ENCODE measurements around the gene BRMS1L.
"Not testable (repeated sequence)": the region's sequence is repeated elsewhere in the genome, so short reads cannot be mapped to it uniquely, and the experiment has no call there.

BRMS1L gene

DNA sequence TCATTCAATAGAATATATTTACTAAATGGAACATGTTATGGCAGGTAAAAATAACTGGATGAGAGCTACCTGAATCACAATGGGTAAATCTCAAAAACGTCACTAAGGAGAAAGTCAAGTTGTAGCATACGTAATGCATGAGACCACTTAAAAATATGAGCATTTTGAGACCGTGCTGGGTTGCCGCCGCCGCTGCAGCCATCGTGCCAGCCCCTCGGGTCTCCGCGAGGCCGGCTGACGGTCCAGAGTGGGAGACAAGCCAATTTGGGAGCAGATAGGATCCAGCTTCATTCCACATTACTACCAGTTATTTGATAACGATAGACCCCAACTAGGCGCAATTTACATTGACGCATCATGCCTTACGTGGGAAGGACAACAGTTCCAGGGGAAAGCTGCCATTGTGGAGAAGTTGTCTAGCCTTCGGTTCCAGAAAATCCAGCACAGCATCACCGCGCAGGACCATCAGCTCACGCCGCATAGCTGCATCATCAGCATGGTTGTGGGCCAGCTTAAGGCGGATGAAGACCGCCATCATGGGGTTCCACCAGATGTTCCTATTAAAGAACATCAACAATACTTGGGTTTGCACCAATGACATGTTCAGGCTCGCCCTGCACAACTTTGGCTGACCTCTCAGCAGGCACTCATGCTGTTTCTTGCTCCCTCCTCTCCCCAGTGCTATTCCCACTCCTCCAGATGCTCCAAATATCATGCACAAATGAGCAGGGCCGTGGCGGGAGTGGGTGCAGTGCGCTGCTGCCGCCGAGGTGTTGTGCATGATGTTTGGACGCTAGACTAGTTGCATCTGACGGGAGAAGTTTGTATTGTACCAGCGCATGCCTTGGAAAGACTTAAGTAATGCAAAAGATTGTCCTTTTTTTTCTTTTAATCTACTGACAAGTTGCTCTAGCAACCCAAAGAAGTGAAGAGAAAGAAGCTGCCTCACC is 6.3 kb upstream of the BRMS1L start:
- DNase-seq: no peak
- intact Hi-C loops (cut with DNase I): loop anchor here (10.0 kb wide), 1 partner anchor 415 kb away; the partner anchor contains the start of gene NFKBIA

DNA sequence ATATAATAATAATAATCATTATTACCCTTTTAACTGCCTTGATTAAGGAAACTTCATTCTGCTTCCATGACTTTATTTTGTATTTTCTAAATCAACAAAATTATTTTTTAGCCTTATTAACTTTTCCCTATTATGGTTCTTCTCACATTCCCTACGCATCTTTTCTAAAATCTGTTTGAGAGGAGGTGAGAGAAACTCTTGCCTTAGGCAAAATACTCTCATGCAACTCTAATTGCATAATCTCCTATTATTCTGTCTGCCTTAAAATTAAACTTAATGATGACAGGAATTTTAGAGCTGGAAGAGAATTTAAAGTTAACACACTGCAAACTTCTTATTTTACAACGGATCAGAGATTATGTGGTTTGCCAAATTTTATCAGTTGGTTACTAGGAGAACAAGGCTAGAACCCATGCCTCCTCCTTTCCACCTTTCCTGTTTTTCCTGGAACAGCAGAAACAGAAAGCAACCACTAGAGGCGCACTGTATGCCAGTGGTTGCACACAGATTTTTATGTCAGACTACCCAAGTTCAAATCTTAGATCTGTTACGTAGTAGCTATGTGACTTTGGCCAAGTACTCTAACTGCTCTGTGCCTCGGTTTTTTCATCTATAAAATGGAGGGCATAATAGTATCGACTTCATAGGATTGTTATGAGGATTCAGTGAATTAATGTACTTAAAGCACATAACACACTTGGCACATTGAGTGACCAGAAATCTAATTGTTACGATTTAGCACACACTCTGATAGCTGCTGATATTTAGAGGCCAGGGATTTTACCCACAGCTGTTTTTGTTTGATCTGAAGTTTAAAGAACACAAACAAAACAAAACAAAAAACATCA is 4.3 kb upstream of the BRMS1L start:
- DNase-seq: peak in 10 of 42 donors; percentile 2 to 52 (median 26)
- intact Hi-C loops (cut with DNase I): loop anchor here (10.0 kb wide), 1 partner anchor 417 kb away; the partner anchor contains the start of gene NFKBIA

DNA sequence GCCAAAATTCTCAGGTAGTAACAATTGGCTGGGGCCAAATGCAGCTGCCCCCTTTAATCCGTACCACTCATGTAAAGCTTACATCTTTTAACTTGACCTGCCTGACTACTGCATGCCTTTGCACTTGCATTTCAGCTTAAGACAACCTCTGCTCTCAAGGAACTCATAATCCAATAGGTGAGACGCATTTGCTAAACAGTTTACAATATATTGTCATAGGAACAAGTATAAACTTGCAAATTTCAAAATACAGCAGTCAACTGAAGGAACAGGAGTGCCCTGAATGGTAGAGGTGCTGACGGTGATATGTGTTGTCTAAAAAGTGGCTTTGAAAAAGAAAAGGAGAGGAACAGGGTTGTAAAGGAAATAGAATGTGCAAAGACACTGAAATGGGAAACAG is 3.6 kb upstream of the BRMS1L start:
- DNase-seq: no peak
- intact Hi-C loops (cut with DNase I): loop anchor here (10.0 kb wide), 1 partner anchor 418 kb away; the partner anchor contains the start of gene NFKBIA

DNA sequence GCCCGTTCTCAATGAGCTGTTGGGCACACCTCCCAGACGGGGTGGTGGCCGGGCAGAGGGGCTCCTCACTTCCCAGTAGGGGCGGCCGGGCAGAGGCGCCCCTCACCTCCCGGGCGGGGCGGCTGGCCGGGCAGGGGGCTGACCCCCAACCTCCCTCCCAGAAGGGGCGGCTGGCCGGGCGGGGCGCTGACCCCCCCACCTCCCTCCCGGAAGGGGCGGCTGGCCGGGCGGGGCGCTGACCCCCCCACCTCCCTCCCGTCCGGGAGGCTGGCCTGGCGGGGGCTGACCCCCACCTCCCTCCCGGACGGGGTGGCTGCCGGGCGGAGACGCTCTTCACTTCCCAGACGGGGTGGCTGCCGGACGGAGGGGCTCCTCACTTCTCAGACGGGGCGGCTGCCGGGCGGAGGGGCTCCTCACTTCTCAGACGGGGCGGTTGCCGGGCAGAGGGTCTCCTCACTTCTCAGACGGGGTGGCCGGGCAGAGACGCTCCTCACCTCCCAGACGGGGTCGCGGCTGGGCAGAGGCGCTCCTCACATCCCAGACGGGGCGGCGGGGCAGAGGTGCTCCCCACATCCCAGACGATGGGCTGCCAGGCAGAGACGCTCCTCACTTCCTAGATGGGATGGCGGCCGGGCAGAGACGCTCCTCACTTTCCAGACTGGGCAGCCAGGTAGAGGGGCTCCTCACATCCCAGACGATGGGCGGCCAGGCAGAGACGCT is 1.5 kb upstream of the BRMS1L start:
- intact Hi-C loops (cut with DNase I): loop anchor here (10.0 kb wide), 1 partner anchor 420 kb away; the partner anchor contains the start of gene NFKBIA

DNA sequence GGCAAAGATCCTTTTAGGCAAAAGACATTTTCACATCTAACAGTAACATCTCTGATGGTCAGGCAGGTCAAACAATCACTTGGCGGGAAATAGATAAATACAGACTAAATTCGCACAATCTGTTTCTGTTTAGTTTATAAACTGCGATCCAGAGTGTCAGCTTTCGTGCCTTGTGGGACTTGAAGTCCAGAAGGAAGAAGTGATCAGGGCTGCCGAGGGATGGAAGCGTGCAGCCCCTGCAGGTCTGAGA is 245 bp upstream of the BRMS1L start:
- no peak for DNase-seq
- intact Hi-C loops (cut with DNase I): loop anchor here (10.0 kb wide), 1 partner anchor 421 kb away; the partner anchor contains the start of gene NFKBIA

More for the DNA sequence above, 1.5 kb upstream of the BRMS1L start:
- DNase-seq: not testable (repeated sequence)

DNA sequence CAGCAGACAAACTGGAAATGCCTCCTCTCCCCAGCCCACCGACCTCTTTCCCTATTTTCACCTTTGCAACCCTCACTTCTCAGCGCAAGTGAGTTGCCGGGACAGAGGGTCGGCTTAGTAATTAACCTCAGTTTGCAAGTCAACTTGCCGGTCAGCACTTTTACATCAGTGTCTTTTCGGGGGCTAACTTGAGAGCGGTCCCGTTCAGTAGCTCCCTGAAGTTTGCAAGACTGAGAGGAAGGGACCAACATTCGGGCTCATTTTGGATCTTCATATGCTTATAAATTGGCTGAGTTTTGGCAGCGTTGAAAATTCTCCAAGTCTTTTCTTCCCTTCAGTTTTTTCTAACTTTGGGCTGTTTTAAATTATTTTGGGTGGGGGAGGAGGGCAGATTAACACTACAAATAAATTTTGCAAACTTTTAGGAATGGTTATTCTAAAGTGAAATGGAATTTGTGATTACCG is 846 bp downstream of the BRMS1L start:
- intact Hi-C loops (cut with DNase I): loop anchor here (10.0 kb wide), 1 partner anchor 422 kb away; the partner anchor contains the start of gene NFKBIA
- DNase-seq: no peak

DNA sequence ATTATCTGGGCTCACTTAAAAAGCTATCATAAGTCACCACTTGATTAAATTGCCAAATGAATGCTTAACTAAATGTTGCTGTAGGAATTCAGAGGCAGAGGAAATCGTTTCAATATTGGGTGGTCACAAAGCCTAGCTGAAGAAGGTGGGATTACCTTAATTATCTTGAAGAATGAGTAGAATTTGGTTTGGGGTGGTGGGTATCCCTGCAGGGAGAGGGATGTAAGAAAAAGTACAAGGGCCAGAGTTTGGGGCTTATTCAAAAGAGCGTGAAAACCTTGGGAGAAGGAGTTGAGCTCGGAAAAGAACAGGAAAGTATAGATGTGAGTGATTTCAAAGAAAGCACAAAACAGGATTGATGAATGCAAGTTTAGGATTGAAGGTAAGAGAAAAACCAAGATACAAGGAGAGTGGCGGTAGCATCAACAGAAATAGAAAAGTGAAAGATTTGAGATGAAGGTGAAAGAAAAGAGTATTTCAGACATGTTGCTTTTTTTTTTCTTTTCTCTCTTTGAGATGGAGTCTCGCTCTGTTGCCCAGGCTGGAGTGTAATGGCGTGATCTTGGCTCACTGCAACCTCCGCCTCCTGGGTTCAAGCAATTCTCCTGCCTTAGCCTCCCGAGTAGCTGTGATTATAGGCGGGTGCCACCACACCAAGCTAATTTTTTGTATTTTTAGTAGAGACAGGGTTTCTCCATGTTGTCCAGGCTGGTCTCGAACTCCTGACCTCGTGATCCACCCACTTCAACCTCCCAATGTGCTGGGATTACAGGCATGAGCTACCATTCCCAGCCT is 1.7 kb downstream of the BRMS1L start:
- no peak for DNase-seq
- intact Hi-C loops (cut with DNase I): loop anchor here (10.0 kb wide), 1 partner anchor 423 kb away; the partner anchor contains the start of gene NFKBIA

DNA sequence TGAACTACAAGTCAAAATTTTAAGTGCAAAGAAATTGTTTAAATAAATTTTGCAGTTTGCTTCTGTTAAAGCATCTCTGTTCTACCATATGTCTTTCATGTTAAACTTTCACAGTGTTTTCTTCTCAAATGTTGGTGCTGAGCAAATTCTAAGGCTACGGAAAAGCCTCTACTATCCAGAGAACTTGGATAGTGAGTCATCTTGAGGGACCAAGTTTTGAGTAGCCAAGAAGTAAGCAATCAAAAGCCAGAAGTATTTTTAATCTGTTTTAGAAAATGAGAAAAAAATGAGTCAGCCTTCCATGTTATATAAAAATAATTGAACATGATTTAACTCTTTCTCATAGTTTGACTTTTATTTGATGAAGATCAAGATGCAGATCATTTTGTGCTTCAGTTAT is 3.3 kb downstream of the BRMS1L start:
- intact Hi-C loops (cut with DNase I): loop anchor here (10.0 kb wide), 1 partner anchor 425 kb away; the partner anchor contains the start of gene NFKBIA
- no peak for DNase-seq

DNA sequence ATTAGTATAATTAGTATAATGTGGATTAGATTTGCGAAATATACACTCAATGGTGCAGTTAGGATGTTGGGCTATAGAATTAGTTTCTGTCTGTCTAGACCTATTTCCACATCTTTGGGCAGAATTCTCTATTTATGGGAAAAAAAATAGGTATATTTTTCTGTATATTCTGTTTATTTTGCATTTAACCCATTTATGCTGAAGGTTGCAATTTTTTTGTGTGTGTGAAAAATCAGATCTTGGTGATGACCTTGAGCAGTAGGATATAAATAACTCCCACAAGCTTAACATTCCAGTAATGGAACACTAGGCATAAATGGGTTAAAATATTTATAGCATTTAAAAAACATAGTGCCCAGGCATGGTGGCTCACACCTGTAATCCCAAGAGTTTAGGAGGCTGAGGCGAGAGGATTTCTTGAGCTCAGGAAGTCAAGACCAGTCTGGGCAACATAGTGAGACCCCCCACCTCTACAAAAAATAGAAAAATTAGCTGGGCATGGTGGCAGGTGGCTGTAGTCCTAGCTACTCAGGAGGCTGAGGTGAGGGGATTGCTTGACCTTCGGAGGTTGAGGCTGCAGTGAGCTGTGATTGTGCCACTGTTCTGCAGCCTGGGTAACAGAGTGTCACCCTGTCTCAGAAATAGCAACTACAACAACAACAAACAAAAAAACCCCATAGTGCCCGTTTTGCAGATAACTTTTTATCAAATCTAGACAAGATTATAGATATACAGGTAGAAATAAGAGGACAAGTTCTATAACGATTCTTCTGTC is 9.3 kb downstream of the BRMS1L start:
- intact Hi-C loops (cut with DNase I): no loop called here
- no peak for DNase-seq

DNA sequence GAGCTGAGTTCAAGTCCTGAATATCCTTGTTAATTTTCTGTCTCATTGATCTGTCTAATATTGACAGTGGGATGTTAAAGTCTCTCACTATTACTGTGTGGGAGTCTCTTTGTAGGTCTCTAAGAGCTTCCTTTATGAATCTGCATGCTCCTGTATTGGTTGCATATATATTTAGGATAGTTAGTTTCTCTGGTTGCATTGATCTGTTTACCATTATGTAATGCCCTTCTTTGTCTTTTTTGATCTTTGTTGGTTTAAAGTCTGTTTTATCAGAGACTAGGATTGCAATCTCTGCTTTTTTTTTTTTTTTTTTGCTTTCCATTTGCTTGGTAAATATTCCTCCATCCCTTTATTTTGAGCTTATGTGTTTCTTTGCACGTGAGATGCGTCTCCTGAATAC is 15.6 kb downstream of the BRMS1L start:
- intact Hi-C loops (cut with DNase I); DNase-seq: not testable (repeated sequence)

DNA sequence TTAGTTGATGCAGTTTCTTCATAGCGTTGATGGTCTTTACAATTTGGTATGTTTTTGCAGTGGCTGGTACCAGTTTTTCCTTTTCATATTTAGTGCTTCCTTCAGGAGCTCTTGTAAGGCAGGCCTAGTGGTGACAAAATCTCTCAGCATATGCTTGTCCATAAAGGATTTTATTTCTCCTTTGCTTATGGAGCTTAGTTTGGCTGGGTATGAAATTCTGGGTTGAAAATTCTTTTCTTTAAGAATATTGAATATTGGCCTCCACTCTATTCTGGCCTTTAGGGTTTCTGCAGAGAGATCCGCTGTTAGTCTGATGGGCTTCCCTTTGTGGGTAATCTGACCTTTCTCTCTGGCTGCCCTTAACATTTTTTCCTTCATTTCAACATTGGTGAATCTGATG is 16.1 kb downstream of the BRMS1L start:
- intact Hi-C loops (cut with DNase I): not testable (repeated sequence)

DNA sequence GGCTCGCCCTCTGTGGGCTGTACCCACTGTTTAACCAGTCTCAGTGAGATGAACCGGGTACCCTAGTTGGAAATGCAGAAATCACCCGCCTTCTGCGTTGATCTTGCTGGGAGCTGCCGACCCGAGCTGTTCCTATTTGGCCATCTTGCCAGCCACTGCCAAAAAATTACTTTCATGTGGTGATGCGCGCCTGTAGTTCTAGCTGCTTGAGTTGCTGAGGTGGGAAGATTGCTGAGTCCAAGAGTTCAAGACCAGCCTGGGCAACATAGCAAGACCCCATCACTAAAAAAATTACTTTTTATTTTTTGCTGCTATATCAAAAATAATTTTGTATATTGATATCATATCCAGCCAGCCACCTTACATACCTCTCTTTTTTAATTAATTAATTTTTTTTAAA is 18.4 kb downstream of the BRMS1L start:
- intact Hi-C loops (cut with DNase I): no loop called here
- DNase-seq: no peak

More for the DNA sequence above, 16.1 kb downstream of the BRMS1L start:
- not testable (repeated sequence) for DNase-seq

DNA sequence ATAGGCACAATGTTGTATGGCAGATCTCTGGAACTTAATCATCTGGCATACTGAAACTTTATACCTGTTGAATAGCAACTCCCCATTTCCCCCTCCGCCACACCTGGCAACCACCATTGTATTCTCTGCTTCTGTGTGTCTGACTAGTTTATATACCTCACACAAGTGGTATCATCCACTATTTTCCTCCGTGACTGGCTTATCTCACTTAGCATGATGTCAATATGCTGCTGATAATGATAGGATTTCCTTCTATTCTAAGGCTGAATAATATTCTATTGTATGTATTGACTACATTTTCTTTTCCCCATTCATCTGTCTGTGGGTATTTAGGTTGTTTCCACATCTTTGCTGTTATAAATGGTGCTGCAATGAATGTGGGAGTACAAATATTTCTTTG is 21.5 kb downstream of the BRMS1L start:
- no peak for DNase-seq
- intact Hi-C loops (cut with DNase I): no loop called here

DNA sequence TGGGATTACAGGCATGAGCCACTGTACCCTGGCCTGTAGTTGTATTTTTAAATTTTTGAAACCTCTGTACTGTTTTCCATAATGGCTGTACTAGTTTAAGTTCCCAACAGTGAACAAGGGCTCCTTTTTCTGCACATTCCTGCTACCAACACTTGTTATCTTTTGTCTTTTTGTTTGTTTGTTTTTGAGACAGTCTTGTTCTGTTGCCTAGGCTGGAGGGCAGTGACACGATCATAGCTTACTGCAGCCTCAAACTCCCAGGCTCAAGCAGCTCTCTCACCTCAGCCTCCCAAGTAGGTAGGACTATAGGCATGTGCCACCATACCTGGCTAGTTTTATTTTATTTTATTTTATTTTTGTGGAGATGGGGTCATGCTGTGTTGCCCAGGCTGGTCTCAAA is 23.0 kb downstream of the BRMS1L start:
- DNase-seq: no peak
- intact Hi-C loops (cut with DNase I): no loop called here

DNA sequence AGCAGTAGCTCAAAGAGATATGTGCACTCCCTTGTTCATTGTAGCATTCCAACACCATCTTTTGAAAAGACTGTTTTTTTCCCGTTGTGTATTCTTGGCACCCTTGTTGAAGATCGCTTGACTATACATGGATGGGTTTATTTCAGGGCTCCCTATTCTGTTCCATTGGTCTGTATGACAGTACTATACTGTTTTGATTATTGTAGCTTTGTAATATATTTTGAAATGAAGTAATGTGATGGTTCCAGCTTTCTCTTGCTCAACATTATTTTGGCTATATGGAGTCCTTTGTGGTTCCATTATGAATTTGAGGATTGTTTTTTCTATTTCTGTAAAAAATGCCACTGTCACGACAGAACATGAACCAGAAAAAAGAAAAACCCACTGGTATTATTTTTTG is 25.7 kb downstream of the BRMS1L start:
- intact Hi-C loops (cut with DNase I): no loop called here
- DNase-seq: no peak

DNA sequence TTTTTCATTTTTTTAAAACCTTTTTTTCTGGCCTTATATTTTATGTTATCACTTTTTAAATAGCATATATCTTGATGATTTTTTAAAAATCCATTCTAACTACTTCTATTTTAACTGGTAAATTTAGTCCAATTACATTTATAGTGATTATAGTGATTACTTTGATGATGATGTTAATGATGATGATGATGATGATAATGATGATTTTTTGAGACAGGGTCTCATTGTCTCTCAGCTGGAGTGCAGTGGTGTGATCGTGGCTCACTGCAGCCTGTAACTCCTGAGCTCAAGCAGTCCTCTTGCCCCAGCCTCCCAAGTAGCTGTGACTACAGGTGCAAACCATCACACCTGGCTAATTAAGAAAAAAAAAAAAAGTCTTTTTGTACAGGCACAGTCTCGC is 27.1 kb downstream of the BRMS1L start:
- no peak for DNase-seq
- intact Hi-C loops (cut with DNase I): no loop called here

DNA sequence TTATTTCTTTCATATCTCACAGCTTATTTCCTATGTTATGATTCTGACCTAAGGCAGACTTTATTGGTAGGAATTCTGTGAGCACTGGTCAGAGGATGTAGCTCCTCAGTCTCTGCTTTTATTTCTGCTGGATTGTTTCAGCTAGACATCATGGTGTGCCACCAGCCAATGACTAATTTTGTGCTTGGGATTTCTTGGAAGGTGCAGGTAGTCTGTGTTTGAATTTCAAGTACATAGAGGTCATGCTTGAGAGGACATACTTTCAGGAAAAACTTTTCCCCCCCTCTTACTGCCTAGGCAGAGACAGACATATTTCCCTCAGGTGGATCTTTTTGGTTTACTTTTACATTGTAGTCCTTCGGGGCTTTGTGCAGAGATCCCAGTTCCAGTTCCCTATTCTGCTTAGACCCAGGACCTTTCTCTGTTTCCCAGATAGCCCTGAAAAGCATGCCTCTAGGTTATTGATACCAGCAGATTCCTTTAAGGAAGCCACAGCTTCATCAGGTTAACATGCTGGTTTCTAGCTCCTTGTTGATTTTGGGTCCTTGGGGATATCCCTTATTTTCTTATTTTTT is 28.6 kb downstream of the BRMS1L start:
- intact Hi-C loops (cut with DNase I): no loop called here
- no peak for DNase-seq

Data from head of caudate nucleus (tissue), 42 donors.